Mesodermal cell (in vitro differentiated cells): ENCODE measurements around the gene HOXD9.

Experiments used
- H3K27ac ChIP-seq: 2 replicates; pipeline ENCODE4 v1.7.0; 2013; ENCODE audit warnings: mild to moderate bottlenecking, low read depth, low read length, moderate library complexity; ENCODE audit not compliant: severe bottlenecking
- H3K36me3 ChIP-seq: 2 replicates; pipeline ENCODE4 v1.7.1; 2013; ENCODE audit warnings: mild to moderate bottlenecking, low read length, moderate library complexity; ENCODE audit not compliant: control insufficient read depth, insufficient read depth
- H3K4me1 ChIP-seq: one replicate; pipeline ENCODE4 v1.7.1; 2013; ENCODE audit warnings: mild to moderate bottlenecking, low read length; ENCODE audit not compliant: insufficient read depth, control insufficient read depth, poor library complexity, severe bottlenecking
- H3K4me3 ChIP-seq: 2 replicates; pipeline ENCODE4 v1.7.0; 2013; ENCODE audit warnings: low read length, control low read depth, mild to moderate bottlenecking; ENCODE audit not compliant: insufficient read depth, poor library complexity, severe bottlenecking; ENCODE audit errors: extremely low read depth
- H3K9me3 ChIP-seq: 2 replicates; pipeline ENCODE4 v1.7.1; 2013; ENCODE audit warnings: mild to moderate bottlenecking, low read length, moderate library complexity; ENCODE audit not compliant: control insufficient read depth
- whole genome bisulfite sequencing, 2 experiments: methylation state at CpG; one replicate each; pipeline ENCODE4 v1.1.5; 2013; ENCODE audit warnings: missing lambda C conversion rate in 2 of 2; ENCODE audit not compliant: insufficient coverage in 2 of 2; 5-methylcytosine and 5-hydroxymethylcytosine counted together

HOXD9 gene

DNA sequence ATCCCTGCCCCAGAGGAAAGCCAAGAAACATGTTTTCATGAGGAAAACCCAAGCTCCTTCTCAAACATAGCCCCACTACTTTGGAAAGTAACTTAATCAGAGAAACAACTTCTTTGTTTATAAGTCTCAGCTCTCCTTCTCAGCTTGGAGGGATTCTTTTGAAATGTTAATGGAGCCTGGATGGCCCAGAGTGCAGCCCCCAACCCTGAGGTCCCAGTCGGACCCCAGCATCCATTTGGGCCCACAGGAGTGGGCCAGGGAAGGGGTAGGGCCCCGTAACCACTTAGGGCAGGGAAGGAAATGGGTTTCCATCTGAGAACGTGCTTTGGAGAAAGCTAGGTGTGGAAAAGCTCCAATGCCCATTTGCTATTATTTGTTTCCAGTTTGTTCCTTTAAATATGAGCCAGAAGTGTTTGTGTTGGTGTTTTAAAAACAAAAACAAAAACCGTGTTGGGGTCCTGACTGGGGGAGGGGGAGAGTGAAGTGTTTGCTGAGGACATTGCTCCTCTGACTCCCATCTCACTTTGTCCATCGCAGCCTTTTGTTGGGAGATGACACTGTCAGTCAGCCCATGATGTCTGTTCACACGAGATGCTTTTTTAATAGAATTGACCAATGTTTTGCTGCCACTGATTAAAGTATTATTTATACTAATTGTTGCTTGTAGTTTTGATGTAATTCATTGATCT is 33.0 kb downstream of the HOXD9 start:
- H3K9me3 ChIP-seq = no peaks in the 10 kb centered on the region
- no peak overlapping the region for H3K27ac ChIP-seq
- H3K36me3 ChIP-seq = no peaks in the 10 kb centered on the region
- H3K4me3 ChIP-seq = no peak overlapping the region
- H3K4me1 ChIP-seq = no peaks in the 10 kb centered on the region
- WGBS, 2 experiments = 0 to 4% methylated on average over 3 to 4 of the region's 6 CpGs

DNA sequence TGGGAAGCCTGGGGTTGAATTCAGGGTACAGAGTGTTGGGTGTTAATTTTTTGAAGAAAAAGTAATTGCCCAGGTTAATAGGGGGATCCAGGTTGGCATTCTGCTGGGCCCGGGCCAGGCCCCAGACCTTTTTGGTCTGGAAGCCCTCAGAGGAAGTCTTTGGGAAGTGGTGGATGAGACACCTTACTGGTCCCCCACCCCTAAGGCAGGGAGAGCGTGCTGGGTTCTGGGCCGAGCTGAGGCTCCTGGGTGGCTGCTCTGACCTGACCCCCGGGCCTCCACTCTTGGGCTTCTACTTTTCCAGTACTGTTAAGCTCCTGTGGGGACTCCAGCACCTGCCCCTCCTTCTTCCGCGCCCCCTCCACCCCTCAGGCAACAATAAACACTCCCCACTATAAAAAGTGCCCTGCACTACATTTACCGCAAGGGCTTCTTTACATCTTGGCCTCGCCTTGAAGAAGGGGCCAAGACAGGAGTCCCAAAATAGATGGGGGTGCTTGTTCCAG is 33.8 kb downstream of the HOXD9 start:
- H3K9me3 ChIP-seq = no peaks in the 10 kb centered on the region
- WGBS, 2 experiments = 0 to 13% methylated on average over 3 to 4 of the region's 8 CpGs
- H3K4me3 ChIP-seq = no peak overlapping the region
- H3K36me3 ChIP-seq = no peaks in the 10 kb centered on the region
- H3K27ac ChIP-seq = no peak overlapping the region
- H3K4me1 ChIP-seq = no peaks in the 10 kb centered on the region

DNA sequence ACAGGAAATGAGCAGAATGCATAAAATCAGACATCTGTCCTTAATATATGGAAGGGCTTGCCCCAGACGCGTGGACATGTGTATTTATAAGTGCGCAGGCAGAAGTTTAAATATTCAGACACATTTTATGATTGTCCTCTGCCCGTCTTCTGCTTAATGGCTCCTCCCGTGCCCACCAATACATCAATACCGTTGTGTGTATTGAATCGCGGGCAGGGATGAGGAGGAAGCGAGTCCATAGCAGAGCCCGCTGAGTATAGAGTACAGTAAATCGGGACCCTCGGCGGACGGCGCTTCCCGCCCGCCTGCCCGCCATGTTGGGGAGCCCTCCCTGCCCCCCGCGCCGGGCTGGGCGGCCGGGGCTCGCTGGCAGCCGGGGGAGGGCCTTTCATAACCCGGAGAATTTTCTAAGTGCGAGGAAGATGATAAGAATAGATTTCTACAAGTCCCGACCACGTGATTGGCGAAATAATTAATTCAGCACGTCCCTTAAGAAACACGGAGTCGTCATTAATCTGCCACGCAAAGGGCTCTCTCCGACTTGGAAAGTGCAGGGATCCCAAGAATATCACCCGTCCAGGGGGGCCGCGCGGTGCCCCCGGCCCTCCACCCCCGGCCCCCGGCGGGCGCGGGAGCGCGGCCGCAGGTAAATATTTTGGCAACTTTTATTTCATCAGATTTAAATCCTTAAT is 34.4 kb downstream of the HOXD9 start, which contains the start of gene HOXD3:
HOXD3 (plus strand) TSS at position 501 of the 692 bp plus-strand sequence. CDS start 11,808 bp downstream, outside the sequence.
- H3K27ac ChIP-seq = peak within 1 kb of the TSS; percentile 29
- WGBS, 2 experiments = 2 to 3% methylated on average over 23 to 36 of the region's 48 CpGs
- H3K9me3 ChIP-seq = no peaks in the 10 kb centered on the region
- H3K4me3 ChIP-seq = no peak within 1 kb of the TSS
- H3K36me3 ChIP-seq = no peaks in the 10 kb centered on the region
- H3K4me1 ChIP-seq = no peaks in the 10 kb centered on the region

DNA sequence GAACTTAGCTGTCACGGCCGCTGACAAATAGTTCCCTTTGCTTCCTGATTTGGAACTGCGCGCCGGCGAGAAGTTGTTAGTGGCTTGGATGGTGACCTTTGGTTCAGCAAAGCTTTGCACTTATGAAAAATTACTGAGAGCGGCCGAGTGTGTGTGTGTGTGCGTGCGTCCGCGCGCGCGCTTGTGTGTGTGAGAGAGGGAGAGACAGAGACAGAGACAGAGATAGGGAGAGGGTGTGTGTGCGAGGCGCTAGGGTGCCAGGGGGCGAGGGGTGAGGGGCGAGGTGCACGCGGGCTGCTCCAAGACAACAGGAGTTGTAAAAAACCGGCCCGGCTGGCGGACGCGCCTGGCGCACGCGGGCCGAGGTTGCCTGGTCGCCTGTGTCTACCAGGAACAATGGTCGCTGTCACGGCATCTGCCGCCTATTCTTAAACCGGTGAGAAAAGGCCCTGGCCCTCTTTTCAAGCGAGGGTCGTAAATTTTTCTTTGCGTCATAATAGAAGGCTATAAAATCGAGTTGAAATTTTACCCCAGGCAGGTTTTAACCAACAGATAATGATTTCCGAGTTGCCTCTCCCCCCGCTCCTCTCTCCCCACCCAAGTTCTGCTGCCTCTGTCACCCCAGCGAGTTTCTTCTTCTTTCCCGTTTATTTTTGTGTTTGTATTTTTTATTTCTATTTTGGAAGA is 35.1 kb downstream of the HOXD9 start:
- H3K36me3 ChIP-seq = no peaks in the 10 kb centered on the region
- WGBS, 2 experiments = 1% methylated on average over 27 to 35 of the region's 43 CpGs
- no peak overlapping the region for H3K27ac ChIP-seq
- no peak overlapping the region for H3K4me3 ChIP-seq
- H3K9me3 ChIP-seq = no peaks in the 10 kb centered on the region
- no peaks in the 10 kb centered on the region for H3K4me1 ChIP-seq

DNA sequence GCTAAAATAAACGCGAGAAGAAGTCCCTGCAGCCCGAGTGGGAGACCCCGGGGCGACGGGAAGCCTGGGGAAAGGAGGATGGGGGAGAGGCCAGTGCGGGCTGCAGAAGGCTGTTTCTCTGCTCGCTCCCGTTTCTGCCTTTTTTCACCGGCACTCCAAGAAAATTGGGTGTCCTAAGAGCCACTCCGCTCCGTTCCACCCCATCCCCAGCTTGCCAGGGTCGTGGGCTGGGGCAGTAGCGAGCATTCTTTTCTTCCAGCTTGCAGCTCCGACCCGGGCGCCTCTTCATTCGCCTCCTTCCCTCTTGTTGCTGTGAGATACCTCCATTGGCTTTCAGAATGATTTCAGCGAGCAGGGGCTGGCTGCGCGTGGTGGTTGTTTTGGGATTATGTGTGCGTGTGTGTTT is 35.7 kb downstream of the HOXD9 start:
- no peak overlapping the region for H3K4me3 ChIP-seq
- H3K27ac ChIP-seq = peak overlapping the region; percentile 29
- H3K36me3 ChIP-seq = no peaks in the 10 kb centered on the region
- H3K4me1 ChIP-seq = no peaks in the 10 kb centered on the region
- H3K9me3 ChIP-seq = no peaks in the 10 kb centered on the region
- WGBS, 2 experiments = 0 to 1% methylated on average over 14 to 15 of the region's 22 CpGs

DNA sequence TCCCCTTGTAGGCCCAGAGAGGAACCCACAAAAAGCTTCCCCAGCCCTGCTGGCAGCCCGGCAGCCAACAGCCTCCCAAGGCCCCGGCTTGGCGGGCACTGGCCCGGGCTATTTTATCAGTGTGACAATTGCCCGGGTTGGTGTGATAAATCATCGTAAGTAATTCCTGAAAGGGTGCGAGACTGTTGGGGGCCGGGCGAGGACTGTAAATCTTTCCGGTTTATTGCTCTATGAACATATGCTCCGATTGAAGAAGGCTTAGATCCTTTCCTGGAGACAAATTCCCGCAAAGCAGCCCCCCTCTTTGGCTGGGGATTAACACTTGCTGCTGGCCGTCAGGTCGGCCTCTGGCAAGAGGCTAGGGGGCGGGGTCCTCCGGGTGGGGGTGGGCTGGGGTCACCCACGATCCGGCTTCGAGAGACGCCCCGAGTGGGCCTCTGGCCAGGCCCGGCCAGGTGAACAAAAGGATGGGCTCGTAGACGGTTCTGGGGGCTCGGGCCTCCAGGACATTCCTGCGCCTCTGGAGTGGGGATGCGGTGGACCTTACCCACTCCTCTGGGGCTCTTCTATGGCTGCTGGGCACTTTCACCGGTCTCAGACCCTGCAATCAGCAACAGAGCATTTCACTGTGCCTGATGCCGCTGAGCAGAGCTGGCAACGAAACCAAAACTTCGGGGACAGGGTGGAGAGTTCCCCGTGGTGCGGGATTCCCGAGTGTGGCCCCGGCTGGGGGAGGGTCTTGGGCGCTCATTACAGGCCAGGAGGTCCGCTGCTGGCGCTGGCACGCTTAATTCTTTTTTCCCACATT is 36.5 kb downstream of the HOXD9 start:
- H3K4me1 ChIP-seq = no peaks in the 10 kb centered on the region
- no peaks in the 10 kb centered on the region for H3K36me3 ChIP-seq
- no peaks in the 10 kb centered on the region for H3K9me3 ChIP-seq
- H3K4me3 ChIP-seq = no peak overlapping the region
- H3K27ac ChIP-seq = no peak overlapping the region
- 2% methylated on average over 22 to 23 of the region's 39 CpGs for WGBS, 2 experiments

DNA sequence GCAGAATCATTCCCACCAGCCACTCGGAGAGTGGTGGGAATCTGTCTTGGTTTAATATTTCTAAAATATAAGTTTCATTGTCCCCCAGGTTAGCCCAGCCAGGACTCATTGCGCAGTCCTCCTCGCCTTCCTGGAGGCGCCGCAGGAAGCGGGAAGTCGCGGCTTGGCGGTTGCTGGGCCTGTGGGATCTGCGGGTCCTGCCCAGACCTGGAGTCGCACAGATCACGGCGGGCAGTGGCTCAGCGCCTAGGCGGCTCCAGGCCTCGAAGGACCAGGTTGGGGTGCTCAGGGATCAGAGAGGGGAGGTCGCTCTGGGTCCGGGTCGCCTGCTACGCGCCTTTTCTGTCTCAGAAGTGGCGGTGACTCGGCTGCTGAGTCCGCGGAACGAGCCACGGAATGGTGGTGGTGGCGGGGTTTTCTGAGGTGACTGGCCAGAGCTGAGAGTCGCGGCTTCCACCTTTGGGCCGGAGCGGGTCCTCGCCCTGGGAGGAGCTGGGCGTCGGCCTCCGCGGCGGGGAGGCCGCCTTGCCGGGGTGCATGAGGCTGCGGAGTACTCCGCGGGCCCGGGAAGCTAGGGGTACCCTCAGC is 37.2 kb downstream of the HOXD9 start:
- H3K36me3 ChIP-seq = no peaks in the 10 kb centered on the region
- H3K9me3 ChIP-seq = no peaks in the 10 kb centered on the region
- no peaks in the 10 kb centered on the region for H3K4me1 ChIP-seq
- H3K27ac ChIP-seq = no peak overlapping the region
- H3K4me3 ChIP-seq = no peak overlapping the region
- WGBS, 2 experiments = 1 to 2% methylated on average over 28 to 41 of the region's 44 CpGs

DNA sequence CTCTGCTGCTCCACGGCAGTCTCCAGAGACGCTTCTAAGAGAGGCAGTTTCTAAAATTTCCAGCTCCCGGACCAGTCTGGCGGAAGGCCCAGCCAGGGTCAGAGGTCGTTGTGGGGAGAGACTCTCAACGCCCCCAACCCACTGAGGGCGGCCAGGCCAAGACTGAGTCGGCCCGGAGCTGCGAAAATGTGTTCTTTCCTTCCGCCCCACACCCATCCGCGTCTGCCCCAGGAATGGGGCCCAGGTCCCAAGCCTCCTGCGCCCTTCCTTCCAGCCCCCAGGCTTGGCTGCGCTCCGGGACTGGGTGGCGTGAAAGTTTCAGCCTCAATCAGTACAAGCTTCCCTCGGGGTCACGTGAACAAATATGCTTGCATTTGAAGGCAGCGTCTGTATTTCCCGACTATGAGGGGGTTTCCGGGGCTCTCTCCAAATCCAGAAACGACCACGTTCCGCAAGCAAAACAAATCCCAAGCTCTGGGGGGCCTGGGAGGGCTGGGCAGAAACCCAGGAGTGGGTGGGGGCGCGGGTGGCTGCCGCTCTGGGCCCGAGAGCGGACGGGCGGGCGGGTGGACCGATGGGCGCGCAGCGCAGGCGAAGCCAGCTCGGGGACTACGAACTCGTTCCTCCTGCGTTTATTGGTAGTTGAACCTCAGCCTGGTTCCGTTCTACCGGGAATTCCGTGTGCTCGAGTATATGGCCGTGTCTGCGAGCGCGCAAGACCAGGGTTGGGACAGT is 37.9 kb downstream of the HOXD9 start:
- Histone ChIP-seq H3K9me3 (no peaks in the 10 kb centered on the region), H3K27ac (no peak overlapping the region), H3K36me3 (no peaks in the 10 kb centered on the region), H3K4me1 (no peaks in the 10 kb centered on the region), H3K4me3 (no peak overlapping the region)
- WGBS, 2 experiments = 1 to 3% methylated on average over 41 to 43 of the region's 50 CpGs

DNA sequence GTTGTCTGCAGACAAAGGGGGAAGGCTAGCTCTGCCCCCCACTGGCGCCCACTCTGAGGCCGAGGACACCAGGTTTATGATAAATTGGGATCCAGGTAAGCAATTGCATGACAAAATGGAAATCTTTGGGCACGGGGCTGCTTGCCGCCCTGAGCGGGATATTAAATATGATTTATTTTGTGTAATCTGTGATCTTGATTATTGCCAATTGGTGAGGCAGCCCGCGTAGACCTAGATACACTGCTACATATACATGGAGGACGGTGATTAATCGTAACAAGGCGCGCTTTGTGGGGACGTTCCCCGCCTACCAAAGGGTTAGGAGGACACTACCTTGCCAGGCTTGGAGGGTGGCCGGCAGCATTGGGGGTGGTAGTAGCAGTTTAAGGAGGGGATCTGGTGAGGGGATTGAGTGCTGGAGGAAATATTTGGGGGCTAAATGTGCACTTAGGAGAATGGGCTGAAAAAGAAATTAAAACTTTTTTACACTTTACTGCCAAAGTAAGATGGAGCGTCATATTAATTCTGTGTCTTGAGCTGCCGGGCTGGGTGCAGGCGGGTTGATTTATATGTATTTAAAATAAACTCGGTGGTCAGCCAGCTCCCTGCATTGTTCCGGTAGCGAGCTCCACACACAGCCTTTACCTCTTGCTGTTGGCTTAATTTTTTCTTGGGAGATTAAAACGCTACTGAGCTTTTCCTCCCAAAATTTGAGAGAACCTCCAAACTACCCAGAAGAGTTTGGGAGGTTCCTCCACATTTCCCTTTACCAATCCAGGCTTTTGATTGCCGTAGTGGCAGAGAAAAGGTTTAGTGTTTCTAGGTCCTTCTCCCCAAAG is 38.7 kb downstream of the HOXD9 start:
- WGBS, 2 experiments = 8 to 11% methylated on average over 9 to 19 of the region's 22 CpGs
- Histone ChIP-seq H3K27ac (no peak overlapping the region), H3K4me1 (no peaks in the 10 kb centered on the region), H3K9me3 (no peaks in the 10 kb centered on the region), H3K36me3 (no peaks in the 10 kb centered on the region), H3K4me3 (no peak overlapping the region)
